ENCODE measurements around the gene PCCA. TPM values are rescaled to one million over a fixed set of nuclear protein-coding genes. Genes with fewer than 3 reads are reported as not detected.

The PCCA gene
- total and polyA plus RNA-seq, 4 donors: 8.3 to 71.8 (median 22.8) TPM

DNA sequence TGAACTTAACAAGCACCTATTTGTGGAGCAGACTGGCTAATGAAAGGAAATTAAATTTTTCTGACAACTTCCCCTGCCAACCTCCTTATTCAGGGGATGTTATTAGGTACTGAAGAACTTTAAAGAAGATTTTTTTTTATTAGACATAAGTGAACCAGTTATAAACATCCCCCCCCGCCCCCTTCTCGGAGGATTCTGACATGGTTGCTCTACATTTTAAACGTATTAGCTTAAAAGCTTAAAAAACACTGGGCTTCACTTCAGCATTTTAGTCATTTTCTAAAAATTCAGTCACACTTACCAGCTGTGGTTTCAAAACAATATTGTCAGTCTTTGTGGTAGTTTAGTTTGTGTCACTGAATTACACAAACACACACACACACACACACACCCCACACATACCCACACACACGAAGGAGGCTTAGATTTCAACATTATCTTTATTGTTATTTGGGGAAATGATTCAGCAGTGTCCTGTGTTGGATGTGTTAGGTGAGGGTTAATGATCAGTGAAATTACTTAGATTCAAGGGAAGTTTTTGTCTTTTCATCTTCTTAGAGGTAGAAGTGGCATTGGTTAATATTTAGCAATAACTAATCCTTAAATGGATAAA is 145.7 kb downstream of the PCCA start:
- no peak for TF ChIP-seq CTCF (IDR thresholded peaks at IDR 0.05; ENCODE audit: control extremely low read depth, extremely low read depth)

DNA sequence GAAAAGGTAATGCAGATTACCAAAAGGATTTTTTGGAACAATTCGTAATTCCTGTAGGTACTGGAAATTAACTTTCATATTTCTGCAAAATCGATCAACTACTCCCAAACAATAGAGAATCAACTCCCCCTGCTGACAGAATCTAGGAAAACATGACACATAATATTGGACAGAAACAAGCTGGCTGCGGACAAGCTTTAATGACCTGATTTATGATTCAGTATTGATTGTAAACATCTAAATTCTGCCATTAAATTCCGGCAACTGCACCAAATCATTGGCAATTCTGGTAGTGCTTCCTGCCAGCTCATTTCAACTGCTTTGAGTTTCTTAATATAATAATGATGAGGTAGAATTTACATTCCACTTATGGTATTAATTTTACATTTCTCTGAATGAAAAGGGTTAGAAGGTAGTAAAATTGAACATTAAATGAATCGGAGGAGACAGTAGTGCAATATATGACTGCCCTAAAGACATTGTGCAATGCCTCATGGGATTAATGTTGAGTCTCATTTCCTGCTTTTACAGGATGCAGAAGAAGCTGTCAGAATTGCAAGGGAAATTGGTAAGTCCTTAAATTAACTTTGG is 146.5 kb downstream of the PCCA start:
- H3K4me1 ChIP-seq (ENCODE audit: control insufficient read depth in 5 of 5, insufficient read depth in 5 of 5, low read length in 5 of 5): peaks cover 0 to 13% (median 3%) of the 10 kb centered on the region in 5 donors
- no peaks in the 10 kb centered on the region for H3K9me3 ChIP-seq (ENCODE audit: control insufficient read depth in 4 of 4, insufficient read depth in 3 of 4, low read length in 3 of 4)
- H3K27ac ChIP-seq (ENCODE audit: low read depth in 1 of 2, low read length in 1 of 2): no peak overlapping the region
- 29 to 39% methylated on average over 5 of the region's 5 CpGs for WGBS, 2 donors
- no peak overlapping the region for H3K4me3 ChIP-seq
- no peak overlapping the region for H3K9ac ChIP-seq (ENCODE audit: insufficient read depth in 1 of 2, low read length in 2 of 2)
- DNase-seq (peak in 2 of 3 donors; percentile 71 to 73), ATAC-seq (ENCODE audit: insufficient read depth, low FRiP score) (no peak)
- peak; percentile 35 for TF ChIP-seq CTCF (IDR thresholded peaks at IDR 0.05; ENCODE audit: control extremely low read depth, extremely low read depth)
- peaks cover 0 to 4% (median under 1%) of the 10 kb centered on the region in 4 donors for H3K36me3 ChIP-seq (ENCODE audit: control insufficient read depth in 4 of 4, insufficient read depth in 4 of 4, low read length in 4 of 4)
- H3K27me3 ChIP-seq (ENCODE audit: control insufficient read depth in 3 of 3, insufficient read depth in 3 of 3, low read length in 2 of 3): no peaks in the 10 kb centered on the region

More for the DNA sequence above, 145.7 kb downstream of the PCCA start:
- ATAC-seq (ENCODE audit: insufficient read depth, low FRiP score) (no peak), DNase-seq (peak in 1 of 3 donors; percentile 22)
- no peak overlapping the region for H3K4me3 ChIP-seq
- H3K9ac ChIP-seq (ENCODE audit: insufficient read depth in 1 of 2, low read length in 2 of 2): no peak overlapping the region
- peaks cover 0 to 13% (median 3%) of the 10 kb centered on the region in 5 donors for H3K4me1 ChIP-seq (ENCODE audit: control insufficient read depth in 5 of 5, insufficient read depth in 5 of 5, low read length in 5 of 5)
- H3K27me3 ChIP-seq (ENCODE audit: control insufficient read depth in 3 of 3, insufficient read depth in 3 of 3, low read length in 2 of 3): no peaks in the 10 kb centered on the region
- H3K9me3 ChIP-seq (ENCODE audit: control insufficient read depth in 4 of 4, insufficient read depth in 3 of 4, low read length in 3 of 4): no peaks in the 10 kb centered on the region
- WGBS, 2 donors: 72 to 76% methylated on average over 4 of the region's 4 CpGs
- H3K27ac ChIP-seq (ENCODE audit: low read depth in 1 of 2, low read length in 1 of 2): no peak overlapping the region
- peaks cover 0 to 4% (median under 1%) of the 10 kb centered on the region in 4 donors for H3K36me3 ChIP-seq (ENCODE audit: control insufficient read depth in 4 of 4, insufficient read depth in 4 of 4, low read length in 4 of 4)

GRCh38 chr13:100240109-100240779 is 151.4 kb downstream of the PCCA start:
- no peak for TF ChIP-seq CTCF (IDR thresholded peaks at IDR 0.05; ENCODE audit: control extremely low read depth, extremely low read depth)
- H3K9ac ChIP-seq (ENCODE audit: insufficient read depth in 1 of 2, low read length in 2 of 2): no peak overlapping the region
- H3K9me3 ChIP-seq (ENCODE audit: control insufficient read depth in 4 of 4, insufficient read depth in 3 of 4, low read length in 3 of 4): no peaks in the 10 kb centered on the region
- ATAC-seq (ENCODE audit: insufficient read depth, low FRiP score) (no peak), DNase-seq (no peak)
- peaks cover 0 to 4% (median under 1%) of the 10 kb centered on the region in 4 donors for H3K36me3 ChIP-seq (ENCODE audit: control insufficient read depth in 4 of 4, insufficient read depth in 4 of 4, low read length in 4 of 4)
- peaks cover 0 to 10% (median 2%) of the 10 kb centered on the region in 5 donors for H3K4me1 ChIP-seq (ENCODE audit: control insufficient read depth in 5 of 5, insufficient read depth in 5 of 5, low read length in 5 of 5)
- no peaks in the 10 kb centered on the region for H3K27me3 ChIP-seq (ENCODE audit: control insufficient read depth in 3 of 3, insufficient read depth in 3 of 3, low read length in 2 of 3)
- no peak overlapping the region for H3K27ac ChIP-seq (ENCODE audit: low read depth in 1 of 2, low read length in 1 of 2)
- WGBS, 2 donors: 96 to 98% methylated on average over 4 of the region's 4 CpGs
- no peak overlapping the region for H3K4me3 ChIP-seq

All from lung (tissue), 12 donors.